Aorta (tissue), 5 donors: ENCODE data around the gene CUX1. TPM values are rescaled to one million over a fixed set of nuclear protein-coding genes. Genes with fewer than 3 reads are reported as not detected.
A peak's percentile ranks its signal among the peaks of the same experiment; 100 is the strongest.
"Not testable (repeated sequence)": the region's sequence is repeated elsewhere in the genome, so short reads cannot be mapped to it uniquely, and the experiment has no call there.

Experiments
- ATAC-seq: fragments of 200-7000 bp; cut with Tn5 transposase; one replicate; pipeline ENCODE4 v1.9.1; 2022; ENCODE audit warnings: moderate library complexity; ENCODE audit not compliant: low FRiP score
- DNase-seq, 2 donors: peaks; one replicate each; pipeline ENCODE4 v3.0.0-alpha.2; 2020
- H3K27ac ChIP-seq, 2 donors: one replicate each; pipeline ENCODE4 v1.5.1; 2013; ENCODE audit warnings: low read length in 2 of 2, mild to moderate bottlenecking in 2 of 2, moderate library complexity in 2 of 2, control low read depth in 1 of 2, inconsistent platforms in 1 of 2, low read depth in 1 of 2
- H3K27me3 ChIP-seq, 2 donors: one replicate each; pipeline ENCODE4 v1.6.1; 2013; ENCODE audit warnings: control low read depth in 1 of 2, low read length in 1 of 2, mild to moderate bottlenecking in 1 of 2, moderate library complexity in 1 of 2; ENCODE audit not compliant: insufficient read depth in 2 of 2, control insufficient read depth in 1 of 2
- H3K36me3 ChIP-seq, 2 donors: one replicate each; pipeline ENCODE4 v1.6.1; 2013; ENCODE audit warnings: control low read depth in 1 of 2, low read length in 1 of 2, mild to moderate bottlenecking in 1 of 2; ENCODE audit not compliant: insufficient read depth in 2 of 2, control insufficient read depth in 1 of 2
- H3K4me1 ChIP-seq, 2 donors: one replicate each; pipeline ENCODE4 v1.6.1; 2013; ENCODE audit warnings: low read length in 2 of 2, control low read depth in 1 of 2, mild to moderate bottlenecking in 1 of 2, moderate library complexity in 1 of 2; ENCODE audit not compliant: insufficient read depth in 2 of 2, control insufficient read depth in 1 of 2
- H3K4me3 ChIP-seq, 2 donors: one replicate each; pipeline ENCODE4 v1.5.1; 2013; ENCODE audit warnings: low read length in 2 of 2, control low read depth in 1 of 2, mild to moderate bottlenecking in 1 of 2
- H3K9me3 ChIP-seq: one replicate; pipeline ENCODE4 v1.6.1; 2013; ENCODE audit warnings: mild to moderate bottlenecking, low read length; ENCODE audit not compliant: control insufficient read depth
- WGBS, 2 donors: extraction: QIAGEN DNeasy Blood & Tissue Kit; methylation state at CpG; one replicate each; pipeline ENCODE4 v1.1.7; 2013; 5-methylcytosine and 5-hydroxymethylcytosine counted together
- intact Hi-C, 2 donors: fragments of 100-400 bp; cut with DNase I; formaldehyde crosslinking; loops; one replicate each; pipeline versions ENCODE4 v1.14.2 to v1.15.0; 2022
- polyA plus RNA-seq, 2 donors: library from polyadenylated mRNA; stranded (reverse); fragments of 200-250 nt; gene quantifications; one replicate each; pipeline ENCODE4 v1.2.3, GENCODE V29; 2013
- total RNA-seq, 2 donors: library from RNA; stranded (reverse); fragmentation: NEBNext Ultra II Directional; extraction: Animal tissue kit (Norgen Biotek cat#: 25700); gene quantifications; one replicate each; pipeline ENCODE4 v1.2.1, GENCODE V29; 2021
- donor health status: healthy with polysubstance abuse.
- donor health status: Bipolar disorder and iron deficiency.
- donor health status: DM: no; HTN: no; CAD: no.
- donor health status: DM: no; HTN: no; CAD: no.
- donor health status: DM: yes; HTN: yes; CAD: no.

CUX1 gene
- total and polyA plus RNA-seq, 4 donors, result 51.6 to 159 (median 94.1) TPM

DNA sequence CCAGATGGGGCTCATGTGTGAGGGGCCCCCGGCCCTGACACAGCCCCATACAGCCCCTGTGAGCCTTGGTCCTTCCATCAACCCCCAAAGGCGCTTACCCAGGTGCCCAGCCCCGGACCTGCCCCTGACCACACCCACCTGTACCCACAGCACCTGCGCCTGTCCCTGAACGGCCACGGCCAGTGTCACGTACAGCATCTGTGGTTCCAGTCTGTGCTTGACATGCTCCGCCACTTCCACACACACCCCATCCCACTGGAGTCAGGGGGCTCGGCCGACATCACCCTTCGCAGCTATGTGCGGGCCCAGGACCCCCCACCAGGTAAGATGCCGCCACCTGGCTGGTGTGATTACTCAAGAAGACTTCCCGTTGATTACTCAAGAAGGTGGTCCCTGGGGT is 502.8 kb downstream of the CUX1 start:
- no peaks in the 10 kb centered on the region for H3K36me3 ChIP-seq
- H3K27me3 ChIP-seq, result no peaks in the 10 kb centered on the region
- DNase-seq (peak in 1 of 2 donors; percentile 72), ATAC-seq (no peak)
- no peak overlapping the region for H3K4me3 ChIP-seq
- H3K9me3 ChIP-seq, result no peaks in the 10 kb centered on the region
- H3K27ac ChIP-seq, result no peak overlapping the region
- 95 to 96% methylated on average over 14 of the region's 14 CpGs for WGBS, 2 donors
- H3K4me1 ChIP-seq, result no peaks in the 10 kb centered on the region
- intact Hi-C loops, result no loop called here

DNA sequence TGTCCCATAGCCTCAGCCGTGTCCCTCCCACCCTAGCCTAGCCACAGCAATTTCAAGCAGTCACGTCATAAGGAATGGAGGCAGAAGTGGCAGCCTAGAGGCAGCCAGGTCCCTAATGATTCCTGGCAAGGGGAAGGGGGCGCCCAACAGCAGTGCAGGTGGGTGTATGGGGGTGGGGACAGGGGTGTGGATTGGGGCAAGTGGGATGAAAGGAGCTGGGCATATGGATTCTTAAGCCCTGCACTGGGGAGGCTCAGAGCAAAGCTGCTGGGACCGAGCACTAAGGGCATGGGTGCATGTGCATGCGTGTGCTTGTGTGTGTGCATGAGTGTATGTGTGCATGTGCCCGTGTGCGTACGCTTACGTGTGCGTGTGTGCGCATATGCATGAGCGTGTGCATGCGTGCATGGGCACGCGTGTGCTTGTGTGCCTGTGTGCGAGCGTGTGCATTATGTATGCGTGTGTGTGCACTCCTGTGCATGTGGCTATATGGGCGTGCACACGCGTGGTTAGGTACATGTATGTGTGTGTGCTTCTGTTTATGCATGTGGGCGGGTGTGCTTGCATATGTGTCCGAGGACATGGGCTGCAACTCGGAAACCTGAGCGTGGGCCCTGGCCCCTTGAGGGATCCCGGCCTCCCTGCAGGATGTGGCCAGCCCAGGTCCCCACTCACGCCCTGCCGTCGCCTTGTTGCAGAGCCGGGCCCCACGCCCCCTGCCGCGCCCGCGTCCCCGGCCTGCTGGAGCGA is 503.4 kb downstream of the CUX1 start:
- Histone ChIP-seq H3K4me1 (no peaks in the 10 kb centered on the region), H3K9me3 (no peaks in the 10 kb centered on the region), H3K4me3 (no peak overlapping the region), H3K27me3 (no peaks in the 10 kb centered on the region), H3K27ac (no peak overlapping the region), H3K36me3 (no peaks in the 10 kb centered on the region)
- ATAC-seq (no peak), DNase-seq (peak in 1 of 2 donors; percentile 38)
- intact Hi-C loops, result no loop called here
- 74 to 77% methylated on average over 35 to 37 of the region's 37 CpGs for whole genome bisulfite sequencing, 2 donors

DNA sequence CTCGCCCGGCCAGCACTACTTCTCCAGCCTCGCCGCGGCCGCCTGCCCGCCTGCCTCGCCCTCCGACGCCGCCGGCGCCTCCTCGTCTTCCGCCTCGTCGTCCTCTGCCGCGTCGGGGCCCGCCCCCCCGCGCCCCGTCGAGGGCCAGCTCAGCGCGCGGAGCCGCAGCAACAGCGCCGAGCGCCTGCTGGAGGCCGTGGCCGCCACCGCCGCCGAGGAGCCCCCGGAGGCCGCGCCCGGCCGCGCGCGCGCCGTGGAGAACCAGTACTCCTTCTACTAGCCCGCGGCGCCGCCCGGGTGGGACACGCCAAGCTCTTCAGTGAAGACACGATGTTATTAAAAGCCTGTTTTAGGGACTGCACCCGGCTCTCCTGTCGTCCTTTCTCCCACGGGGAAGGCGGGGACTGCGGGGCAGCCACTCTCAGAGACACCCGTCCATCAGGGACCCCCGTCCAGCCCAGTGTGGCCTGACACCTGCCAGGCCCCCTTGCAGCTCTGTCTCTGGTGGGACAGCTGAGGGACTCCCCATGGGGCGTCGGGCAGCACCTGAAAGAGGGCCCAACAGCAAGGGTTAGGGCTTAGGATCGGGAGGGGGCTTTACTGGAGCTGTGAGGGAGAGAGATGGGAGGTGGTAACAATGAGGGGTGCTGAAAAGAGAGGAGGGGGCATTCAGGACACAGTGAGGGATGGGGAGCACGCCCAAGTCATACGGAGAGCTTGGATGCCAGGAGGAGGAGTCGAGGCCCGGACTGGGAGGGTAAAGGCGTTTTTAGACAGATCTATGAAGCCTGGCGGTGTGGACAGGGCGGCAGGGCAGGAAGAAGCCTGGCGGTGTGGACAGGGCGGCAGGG is 504.1 kb downstream of the CUX1 start:
- no peak for ATAC-seq
- Histone ChIP-seq H3K27me3 (no peaks in the 10 kb centered on the region), H3K27ac (no peak overlapping the region), H3K36me3 (no peaks in the 10 kb centered on the region), H3K9me3 (no peaks in the 10 kb centered on the region), H3K4me1 (no peaks in the 10 kb centered on the region), H3K4me3 (no peak overlapping the region)
- DNase-seq, result peak in 1 of 2 donors; percentile 75
- intact Hi-C loops, result no loop called here
- WGBS, 2 donors, result 33 to 38% methylated on average over 65 to 73 of the region's 73 CpGs

DNA sequence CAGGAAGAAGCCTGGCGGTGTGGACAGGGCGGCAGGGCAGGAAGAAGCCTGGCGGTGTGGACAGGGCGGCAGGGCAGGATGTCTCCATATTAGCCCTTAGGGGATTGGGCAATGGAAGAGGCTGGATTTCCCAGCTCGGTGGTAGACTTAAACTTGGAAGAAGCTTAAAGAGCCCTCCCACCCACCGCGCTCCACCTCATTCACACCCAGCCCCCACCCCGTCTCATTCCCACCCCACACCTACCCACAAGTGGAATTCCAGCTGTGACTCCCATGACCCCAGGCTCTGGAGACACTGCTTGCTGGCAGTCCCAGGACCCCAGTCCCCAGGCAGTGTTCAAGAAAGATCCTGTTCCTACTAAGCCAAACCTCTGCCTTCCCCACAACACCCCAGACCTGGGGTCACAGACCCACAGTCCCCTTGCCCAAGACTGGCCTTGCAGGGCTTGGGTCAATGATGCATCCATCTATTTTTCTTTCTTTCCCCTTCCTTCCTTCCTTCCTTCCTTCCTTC is 504.8 kb downstream of the CUX1 start:
- 87 to 88% methylated on average over 6 to 8 of the region's 8 CpGs for WGBS, 2 donors
- Histone ChIP-seq H3K27me3 (no peaks in the 10 kb centered on the region), H3K4me3 (no peak overlapping the region), H3K27ac (no peak overlapping the region), H3K4me1 (no peaks in the 10 kb centered on the region), H3K9me3 (no peaks in the 10 kb centered on the region), H3K36me3 (no peaks in the 10 kb centered on the region)
- intact Hi-C loops, result no loop called here
- no peak for ATAC-seq
- DNase-seq, result no peak

- H3K4me1 ChIP-seq, result no peaks in the 10 kb centered on the region
These were observed 506.4 kb downstream of the CUX1 start for GRCh38 chr7:102323914-102324195.

GRCh38 chr7:102325106-102325505 is 507.7 kb downstream of the CUX1 start:
- intact Hi-C loops, ATAC-seq, H3K27me3 ChIP-seq, H3K27ac ChIP-seq, H3K4me1 ChIP-seq, H3K9me3 ChIP-seq, H3K36me3 ChIP-seq, H3K4me3 ChIP-seq: not testable (repeated sequence)
- WGBS, 2 donors, result 87 to 88% methylated on average over 11 of the region's 11 CpGs
- DNase-seq, result peak in 1 of 2 donors; percentile 50

More at GRCh38 chr7:102323914-102324195, 506.4 kb downstream of the CUX1 start:
- 79 to 87% methylated on average over 5 of the region's 5 CpGs for WGBS, 2 donors
- intact Hi-C loops, result no loop called here
- Histone ChIP-seq H3K27ac (no peak overlapping the region), H3K36me3 (no peaks in the 10 kb centered on the region), H3K27me3 (no peaks in the 10 kb centered on the region), H3K4me3 (no peak overlapping the region), H3K9me3 (no peaks in the 10 kb centered on the region)
- ATAC-seq (no peak), DNase-seq (no peak)

- no peak overlapping the region for H3K27ac ChIP-seq
- intact Hi-C loops, result no loop called here
- 85 to 87% methylated on average over 11 of the region's 11 CpGs for WGBS, 2 donors
- H3K36me3 ChIP-seq, result no peaks in the 10 kb centered on the region
- ATAC-seq (no peak), DNase-seq (no peak)
- no peak overlapping the region for H3K4me3 ChIP-seq
- no peaks in the 10 kb centered on the region for H3K9me3 ChIP-seq
- no peaks in the 10 kb centered on the region for H3K4me1 ChIP-seq
- H3K27me3 ChIP-seq, result no peaks in the 10 kb centered on the region
These were observed 508.9 kb downstream of the CUX1 start for GRCh38 chr7:102326157-102326889.

DNA sequence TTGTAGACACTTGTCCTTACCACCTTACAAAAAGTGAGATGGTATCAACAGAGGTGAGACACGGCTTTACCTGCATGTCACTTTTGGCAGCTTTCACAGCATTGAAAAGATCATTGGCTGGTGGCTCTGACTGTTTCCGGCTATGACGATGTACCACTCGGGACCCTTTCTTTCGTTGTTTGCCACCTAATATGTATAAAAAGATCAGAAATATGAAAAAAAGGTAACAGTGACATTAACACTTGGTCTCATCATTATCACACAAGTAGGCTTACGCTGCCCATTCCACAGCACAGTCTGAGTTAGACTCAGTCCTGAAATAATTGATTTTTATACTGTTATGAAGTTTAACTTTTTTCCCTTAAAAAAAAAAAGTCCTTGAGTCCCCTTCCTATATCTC is 509.8 kb downstream of the CUX1 start:
- H3K4me3 ChIP-seq, H3K36me3 ChIP-seq, H3K4me1 ChIP-seq, H3K9me3 ChIP-seq, H3K27ac ChIP-seq, intact Hi-C loops, H3K27me3 ChIP-seq, DNase-seq, ATAC-seq: not testable (repeated sequence)
- 79% methylated on average over 6 of the region's 6 CpGs for WGBS, 2 donors
